HepG2 (cell line): ENCODE data around the gene ZNF223. TPM values are rescaled to one million over a fixed set of nuclear protein-coding genes. Genes with fewer than 3 reads are reported as not detected.

ENCODE experiments used
- EP300 ChIP-seq, 3 experiments: sonication (generic) in 1 of 3; formaldehyde crosslinking in 1 of 3; IDR thresholded peaks; 2 replicates each; pipeline versions ENCODE4 v1.5.1 to v1.6.1; 2011 to 2020; ENCODE audit warnings: low read depth in 2 of 3, low read length in 2 of 3, borderline replicate concordance in 1 of 3, improper control_type of control experiment in 1 of 3, mild to moderate bottlenecking in 1 of 3, missing genetic modification reagents in 1 of 3, moderate library complexity in 1 of 3
- FOXK1 ChIP-seq: sonication (generic); formaldehyde crosslinking; IDR thresholded peaks from 2 replicates; pipeline ENCODE4 v1.4.0; 2020; ENCODE audit warnings: low read depth, missing genetic modification reagents, borderline replicate concordance
- GATAD2A ChIP-seq: IDR thresholded peaks from 2 replicates; pipeline ENCODE4 v1.6.1; 2016
- HOXA3 ChIP-seq: sonication (generic); formaldehyde crosslinking; IDR thresholded peaks from 2 replicates; pipeline ENCODE4 v1.5.0; 2020; ENCODE audit warnings: missing genetic modification reagents
- KAT2B ChIP-seq: fragments of 150-350 bp; IDR thresholded peaks from 2 replicates; pipeline ENCODE4 v1.6.1; 2014; ENCODE audit warnings: low read depth, low read length, borderline replicate concordance
- NCOA2 ChIP-seq: sonication (generic); formaldehyde crosslinking; IDR thresholded peaks from 2 replicates; pipeline ENCODE4 v1.8.0; 2022; ENCODE audit warnings: inconsistent platforms
- PHF20 ChIP-seq: sonication (generic); formaldehyde crosslinking; IDR thresholded peaks from 2 replicates; pipeline ENCODE4 v1.5.0; 2020; ENCODE audit warnings: mild to moderate bottlenecking, missing genetic modification reagents
- POLR2AphosphoS5 ChIP-seq: IDR thresholded peaks from 2 replicates; pipeline ENCODE4 v1.6.1; 2012; ENCODE audit warnings: low read depth, low read length
- SALL1 ChIP-seq: sonication (generic); formaldehyde crosslinking; IDR thresholded peaks from 2 replicates; pipeline ENCODE4 v1.8.0; 2022; ENCODE audit warnings: mild to moderate bottlenecking, missing genetic modification reagents
- SAP130 ChIP-seq: IDR thresholded peaks from 2 replicates; pipeline ENCODE4 v1.6.1; 2016; ENCODE audit warnings: low read depth
- SPEN ChIP-seq: sonication (generic); formaldehyde crosslinking; IDR thresholded peaks from 2 replicates; pipeline ENCODE4 v1.5.1; 2020; ENCODE audit warnings: low read depth, mild to moderate bottlenecking, missing genetic modification reagents
- YEATS4 ChIP-seq: sonication (generic); formaldehyde crosslinking; IDR thresholded peaks from 2 replicates; pipeline ENCODE4 v1.4.0; 2020; ENCODE audit warnings: missing genetic modification reagents, borderline replicate concordance
- ZFY ChIP-seq: sonication (generic); formaldehyde crosslinking; IDR thresholded peaks from 2 replicates; pipeline ENCODE4 v1.4.0; 2020; ENCODE audit warnings: missing genetic modification reagents
- ZNF501 ChIP-seq: sonication (generic); formaldehyde crosslinking; IDR thresholded peaks from 2 replicates; pipeline ENCODE4 v1.5.1; 2020; ENCODE audit warnings: mild to moderate bottlenecking, moderate library complexity, missing genetic modification reagents
- ZNF777 ChIP-seq: sonication (generic); formaldehyde crosslinking; IDR thresholded peaks from 2 replicates; pipeline ENCODE4 v1.4.0; 2020; ENCODE audit warnings: missing genetic modification reagents
- polyA plus RNA-seq, 8 experiments: library from polyadenylated mRNA; depleted of rRNA in 3 of 8; stranded (reverse) in 7 of 8; unstranded in 1 of 8; fragments of >200 nt; fragmentation: Illumina TruSeq in 4 of 8; extraction: Trizol in 4 of 8; gene quantifications; 2 replicates each; pipeline versions ENCODE4 v1.2.1 to v1.2.3, GENCODE V29; 2011 to 2016; ENCODE audit warnings: low read depth in 4 of 8, missing spikeins in 1 of 8, mixed read lengths in 1 of 8; ENCODE audit not compliant: insufficient read depth in 1 of 8
- total RNA-seq, 5 experiments: library from RNA; depleted of rRNA; stranded (reverse); fragments of >200 nt; fragmentation: Illumina TruSeq; extraction: Trizol; gene quantifications; 2 replicates each; pipeline ENCODE4 v1.2.3, GENCODE V29; 2016; ENCODE audit warnings: low read depth in 1 of 5
- TF ChIP-seq, protein P1 (sequence below): sonication (generic); formaldehyde crosslinking; IDR thresholded peaks from 2 replicates; pipeline ENCODE4 v1.8.0; 2022; ENCODE audit warnings: mild to moderate bottlenecking, missing genetic modification reagents, borderline replicate concordance
- TF ChIP-seq, protein P2 (sequence below): sonication (generic); formaldehyde crosslinking; IDR thresholded peaks from 2 replicates; pipeline ENCODE4 v1.4.0; 2020; ENCODE audit warnings: missing genetic modification reagents, borderline replicate concordance
- TF ChIP-seq, protein P3 (sequence below): sonication (generic); formaldehyde crosslinking; IDR thresholded peaks from 2 replicates; pipeline ENCODE4 v1.4.0; 2020; ENCODE audit warnings: missing genetic modification reagents, mild to moderate bottlenecking, borderline replicate concordance
- TF ChIP-seq, protein P4 (sequence below): sonication (generic); formaldehyde crosslinking; IDR thresholded peaks from 2 replicates; pipeline ENCODE4 v1.5.0; 2020; ENCODE audit warnings: missing genetic modification reagents
- TF ChIP-seq, protein P5 (sequence below): sonication (generic); formaldehyde crosslinking; IDR thresholded peaks from 2 replicates; pipeline ENCODE4 v1.5.0; 2020; ENCODE audit warnings: missing genetic modification reagents

Gene ZNF223
- total and polyA plus RNA-seq, 2 of the 13 experiments (the other 11 are each of a cell fraction or from before 2014, with no cell fraction given) = 2.0 to 4.8 TPM

DNA sequence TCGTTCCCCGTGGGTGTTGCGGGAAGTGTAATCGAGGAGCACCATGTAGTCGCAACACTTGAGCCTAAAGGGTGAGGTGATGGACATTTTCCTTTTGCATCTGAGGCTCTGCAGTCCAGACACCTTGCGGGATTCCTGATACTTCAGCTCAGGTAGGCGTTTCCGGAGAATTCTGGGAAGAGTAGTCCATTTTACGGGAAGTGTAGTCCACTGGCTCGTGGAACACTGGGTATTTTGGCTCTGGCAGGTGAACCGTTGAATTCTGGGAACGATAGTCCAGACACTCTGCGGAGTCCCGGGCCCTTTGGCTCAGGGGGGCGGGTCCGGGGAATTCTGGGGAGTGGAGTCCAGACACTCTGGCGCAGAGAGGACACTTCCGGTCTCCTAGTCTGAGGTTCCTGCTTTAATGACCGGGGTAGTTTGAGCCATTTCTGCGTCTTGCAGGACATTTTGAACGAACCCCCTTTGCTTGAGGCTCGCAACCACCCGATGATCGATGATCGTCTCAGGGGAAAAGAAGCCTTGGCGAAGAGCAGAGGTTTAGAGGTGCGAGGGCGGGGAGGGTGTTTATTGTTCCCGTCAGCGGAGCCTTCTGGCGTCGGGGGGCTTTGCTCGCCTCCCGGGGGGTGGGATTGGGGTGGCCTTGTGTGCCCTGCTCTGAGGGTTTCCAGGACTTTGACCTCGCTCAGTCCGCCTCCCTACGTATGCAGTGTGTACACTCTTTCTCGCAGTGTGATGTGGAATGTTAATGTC, at the start of gene ZNF223 (continued):
- no peak for TF ChIP-seq KAT2B
- TF ChIP-seq, protein P1, sequence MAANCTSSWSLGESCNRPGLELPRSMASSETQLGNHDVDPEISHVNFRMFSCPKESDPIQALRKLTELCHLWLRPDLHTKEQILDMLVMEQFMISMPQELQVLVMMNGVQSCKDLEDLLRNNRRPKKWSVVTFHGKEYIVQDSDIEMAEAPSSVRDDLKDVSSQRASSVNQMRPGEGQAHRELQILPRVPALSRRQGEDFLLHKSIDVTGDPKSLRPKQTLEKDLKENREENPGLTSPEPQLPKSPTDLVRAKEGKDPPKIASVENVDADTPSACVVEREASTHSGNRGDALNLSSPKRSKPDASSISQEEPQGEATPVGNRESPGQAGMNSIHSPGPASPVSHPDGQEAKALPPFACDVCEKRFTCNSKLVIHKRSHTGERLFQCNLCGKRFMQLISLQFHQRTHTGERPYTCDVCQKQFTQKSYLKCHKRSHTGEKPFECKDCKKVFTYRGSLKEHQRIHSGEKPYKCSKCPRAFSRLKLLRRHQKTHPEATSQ (CRISPR knock-in tag) = no peak
- TF ChIP-seq, protein P2, sequence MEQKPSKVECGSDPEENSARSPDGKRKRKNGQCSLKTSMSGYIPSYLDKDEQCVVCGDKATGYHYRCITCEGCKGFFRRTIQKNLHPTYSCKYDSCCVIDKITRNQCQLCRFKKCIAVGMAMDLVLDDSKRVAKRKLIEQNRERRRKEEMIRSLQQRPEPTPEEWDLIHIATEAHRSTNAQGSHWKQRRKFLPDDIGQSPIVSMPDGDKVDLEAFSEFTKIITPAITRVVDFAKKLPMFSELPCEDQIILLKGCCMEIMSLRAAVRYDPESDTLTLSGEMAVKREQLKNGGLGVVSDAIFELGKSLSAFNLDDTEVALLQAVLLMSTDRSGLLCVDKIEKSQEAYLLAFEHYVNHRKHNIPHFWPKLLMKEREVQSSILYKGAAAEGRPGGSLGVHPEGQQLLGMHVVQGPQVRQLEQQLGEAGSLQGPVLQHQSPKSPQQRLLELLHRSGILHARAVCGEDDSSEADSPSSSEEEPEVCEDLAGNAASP (CRISPR knock-in tag) = peak; percentile 74; the same call in 1 of the 2 replicates
- TF ChIP-seq, protein P3, sequence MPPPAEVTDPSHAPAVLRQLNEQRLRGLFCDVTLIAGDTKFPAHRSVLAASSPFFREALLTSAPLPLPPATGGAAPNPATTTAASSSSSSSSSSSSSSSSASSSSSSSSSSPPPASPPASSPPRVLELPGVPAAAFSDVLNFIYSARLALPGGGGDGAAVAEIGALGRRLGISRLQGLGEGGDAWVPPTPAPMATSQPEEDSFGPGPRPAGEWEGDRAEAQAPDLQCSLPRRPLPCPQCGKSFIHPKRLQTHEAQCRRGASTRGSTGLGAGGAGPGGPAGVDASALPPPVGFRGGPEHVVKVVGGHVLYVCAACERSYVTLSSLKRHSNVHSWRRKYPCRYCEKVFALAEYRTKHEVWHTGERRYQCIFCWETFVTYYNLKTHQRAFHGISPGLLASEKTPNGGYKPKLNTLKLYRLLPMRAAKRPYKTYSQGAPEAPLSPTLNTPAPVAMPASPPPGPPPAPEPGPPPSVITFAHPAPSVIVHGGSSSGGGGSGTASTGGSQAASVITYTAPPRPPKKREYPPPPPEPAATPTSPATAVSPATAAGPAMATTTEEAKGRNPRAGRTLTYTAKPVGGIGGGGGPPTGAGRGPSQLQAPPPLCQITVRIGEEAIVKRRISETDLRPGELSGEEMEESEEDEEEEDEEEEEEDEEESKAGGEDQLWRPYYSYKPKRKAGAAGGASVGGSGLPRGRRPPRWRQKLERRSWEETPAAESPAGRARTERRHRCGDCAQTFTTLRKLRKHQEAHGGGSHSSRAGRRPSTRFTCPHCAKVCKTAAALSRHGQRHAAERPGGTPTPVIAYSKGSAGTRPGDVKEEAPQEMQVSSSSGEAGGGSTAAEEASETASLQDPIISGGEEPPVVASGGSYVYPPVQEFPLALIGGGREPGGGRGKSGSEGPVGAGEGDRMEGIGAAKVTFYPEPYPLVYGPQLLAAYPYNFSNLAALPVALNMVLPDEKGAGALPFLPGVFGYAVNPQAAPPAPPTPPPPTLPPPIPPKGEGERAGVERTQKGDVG (CRISPR knock-in tag) = peak; percentile 23; the same call in 1 of the 2 replicates
- TF ChIP-seq ZNF501 (CRISPR knock-in tag) = peak; percentile 88
- TF ChIP-seq FOXK1 (CRISPR knock-in tag) = peak; percentile 61; the same call in 1 of the 2 replicates
- peak; percentile 45; the same call in 1 of the 2 replicates for TF ChIP-seq ZFY (CRISPR knock-in tag)
- TF ChIP-seq SAP130 (CRISPR knock-in tag) = peak; percentile 84
- TF ChIP-seq NCOA2 = peak; percentile 11; the same call in 1 of the 2 replicates
- TF ChIP-seq SPEN (CRISPR knock-in tag) = peak; percentile 93
- peak; percentile 45 for TF ChIP-seq GATAD2A
- TF ChIP-seq SALL1 (CRISPR knock-in tag) = peak; percentile 50; the same call in 1 of the 2 replicates
- TF ChIP-seq YEATS4 = peak; percentile 68
- TF ChIP-seq ZNF777 = 0 out of 2 replicates have a peak, but pooled peaks have one; percentile 29
- TF ChIP-seq HOXA3 = peak; percentile 69
- peak; percentile 80 for TF ChIP-seq POLR2AphosphoS5
- peak; percentile 87 for TF ChIP-seq PHF20 (CRISPR knock-in tag)
- TF ChIP-seq, protein P4, sequence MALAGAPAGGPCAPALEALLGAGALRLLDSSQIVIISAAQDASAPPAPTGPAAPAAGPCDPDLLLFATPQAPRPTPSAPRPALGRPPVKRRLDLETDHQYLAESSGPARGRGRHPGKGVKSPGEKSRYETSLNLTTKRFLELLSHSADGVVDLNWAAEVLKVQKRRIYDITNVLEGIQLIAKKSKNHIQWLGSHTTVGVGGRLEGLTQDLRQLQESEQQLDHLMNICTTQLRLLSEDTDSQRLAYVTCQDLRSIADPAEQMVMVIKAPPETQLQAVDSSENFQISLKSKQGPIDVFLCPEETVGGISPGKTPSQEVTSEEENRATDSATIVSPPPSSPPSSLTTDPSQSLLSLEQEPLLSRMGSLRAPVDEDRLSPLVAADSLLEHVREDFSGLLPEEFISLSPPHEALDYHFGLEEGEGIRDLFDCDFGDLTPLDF (CRISPR knock-in tag) = 0 out of 2 replicates have a peak, but pooled peaks have one; percentile 65
- peak in 1 of 2 experiments; percentile 30; a peak in 1 of 4 replicates for TF ChIP-seq EP300 (IDR thresholded peaks at IDR 0.05; ENCODE audit: low read depth in 2 of 2, low read length in 2 of 2)
- TF ChIP-seq EP300 (CRISPR knock-in tag; IDR thresholded peaks at IDR 0.05; ENCODE audit: borderline replicate concordance) = no peak
- TF ChIP-seq, protein P5, sequence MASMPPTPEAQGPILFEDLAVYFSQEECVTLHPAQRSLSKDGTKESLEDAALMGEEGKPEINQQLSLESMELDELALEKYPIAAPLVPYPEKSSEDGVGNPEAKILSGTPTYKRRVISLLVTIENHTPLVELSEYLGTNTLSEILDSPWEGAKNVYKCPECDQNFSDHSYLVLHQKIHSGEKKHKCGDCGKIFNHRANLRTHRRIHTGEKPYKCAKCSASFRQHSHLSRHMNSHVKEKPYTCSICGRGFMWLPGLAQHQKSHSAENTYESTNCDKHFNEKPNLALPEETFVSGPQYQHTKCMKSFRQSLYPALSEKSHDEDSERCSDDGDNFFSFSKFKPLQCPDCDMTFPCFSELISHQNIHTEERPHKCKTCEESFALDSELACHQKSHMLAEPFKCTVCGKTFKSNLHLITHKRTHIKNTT (CRISPR knock-in tag) = peak; percentile 47; the same call in 1 of the 2 replicates
